HepG2 (cell line): Measurements from ENCODE around the gene NLRP5. TPM values are rescaled to one million over a fixed set of nuclear protein-coding genes. Genes with fewer than 3 reads are reported as not detected.

Source experiments
- ATAC-seq: fragments of 200-7000 bp; cut with Tn5 transposase; 3 replicates; pipeline ENCODE4 v1.9.1; 2020; ENCODE audit warnings: mild to moderate bottlenecking, moderate library complexity
- BruUV-seq: library from RNA; stranded (reverse); fragments of 400-500 nt; replicated peaks from 2 replicates; lab custom pipeline; 2021; lab: Mats Ljungman, UMichigan
- CTCF ChIA-PET: fragments of 300-600 bp; formaldehyde crosslinking; extraction: SDS; loops from one replicate; lab custom pipeline; 2021; ENCODE audit warnings: low total read pairs, inconsistent platforms, low intra/inter-chr PET ratio; lab: Yijun Ruan, JAX
- POLR2A ChIA-PET: fragments of 350-600 bp; sonication (Branson Sonifier 250); formaldehyde crosslinking; loops from one replicate; lab custom pipeline; 2020; ENCODE audit warnings: antibody characterized with exemption, inconsistent platforms; lab: Yijun Ruan, JAX
- DNase-seq: peaks from one replicate; pipeline ENCODE4 v3.0.0-alpha.2; 2015; ENCODE audit warnings: low spot score
- FAIRE-seq: peaks from 3 replicates; lab custom pipeline; 2011; peaks lifted over from hg19 to GRCh38; lab: Jason Lieb, UNC
- H2AFZ ChIP-seq: one replicate; pipeline ENCODE4 v1.6.1; 2011; ENCODE audit warnings: low read length, inconsistent platforms
- H3K27ac ChIP-seq: fragments of 300-600 bp; 3 replicates; pipeline ENCODE4 v1.8.0; 2011; ENCODE audit warnings: mixed run types, mild to moderate bottlenecking, mixed read lengths, low read length, inconsistent platforms; ENCODE audit not compliant: insufficient read depth; ENCODE audit errors: extremely low read length
- H3K27me3 ChIP-seq, 2 experiments: fragments of 200-600 bp in 1 of 2; 2 replicates in 1 of 2; 3 replicates in 1 of 2; pipeline versions ENCODE4 v1.6.0 to v1.8.0; 2011; ENCODE audit warnings: low read length in 2 of 2, mild to moderate bottlenecking in 2 of 2, moderate library complexity in 2 of 2, inconsistent platforms in 1 of 2; ENCODE audit not compliant: insufficient read depth in 2 of 2, control insufficient read depth in 1 of 2
- H3K36me3 ChIP-seq, 2 experiments: fragments of 200-600 bp in 1 of 2; replicated peaks in 1 of 2; 2 replicates in 1 of 2; 3 replicates in 1 of 2; pipeline versions ENCODE4 v1.5.1 to v1.8.0; 2011; ENCODE audit warnings: low read length in 2 of 2, inconsistent platforms in 1 of 2; ENCODE audit not compliant: insufficient read depth in 2 of 2, control insufficient read depth in 1 of 2
- H3K4me1 ChIP-seq: 2 replicates; pipeline ENCODE4 v1.5.1; 2012; ENCODE audit warnings: low read length, inconsistent platforms; ENCODE audit not compliant: insufficient read depth
- H3K4me2 ChIP-seq: 2 replicates; pipeline ENCODE4 v1.6.0; 2011; ENCODE audit warnings: low read depth, low read length, inconsistent platforms
- H3K4me3 ChIP-seq, 3 experiments: fragments of 200-600 bp in 1 of 3; sonication (generic), shearing (Covaris generic) in 1 of 3; replicated peaks in 1 of 3; 2 replicates each; pipeline ENCODE4 v1.5.1; 2011 to 2016; ENCODE audit warnings: low read length in 3 of 3, inconsistent platforms in 2 of 3, low read depth in 2 of 3, mild to moderate bottlenecking in 2 of 3, control low read depth in 1 of 3, mixed read lengths in 1 of 3; ENCODE audit not compliant: insufficient read depth in 1 of 3
- H3K79me2 ChIP-seq: one replicate; pipeline ENCODE4 v1.6.1; 2011; ENCODE audit warnings: low read length, inconsistent platforms; ENCODE audit not compliant: insufficient read depth
- H3K9ac ChIP-seq: 2 replicates; pipeline ENCODE4 v1.6.0; 2011; ENCODE audit warnings: mild to moderate bottlenecking, low read depth, low read length, inconsistent platforms; ENCODE audit not compliant: insufficient read depth
- H3K9me3 ChIP-seq: 2 replicates; pipeline ENCODE4 v1.5.1; 2012; ENCODE audit warnings: mild to moderate bottlenecking, low read length
- H4K20me1 ChIP-seq: 2 replicates; pipeline ENCODE4 v1.6.0; 2011; ENCODE audit warnings: inconsistent platforms, mild to moderate bottlenecking, low read length, moderate library complexity; ENCODE audit not compliant: insufficient read depth
- GTF2F1 ChIP-seq: fragments of 150-350 bp; IDR thresholded peaks from 2 replicates; pipeline ENCODE4 v1.6.1; 2014; ENCODE audit warnings: low read length
- MAFK ChIP-seq, 2 experiments: IDR thresholded peaks in 1 of 2; conservative IDR thresholded peaks in 1 of 2; 2 replicates each; pipeline ENCODE4 v1.6.1; 2011; ENCODE audit warnings: improper control_type of control experiment in 2 of 2, low read length in 2 of 2
- NFYC ChIP-seq: IDR thresholded peaks from 2 replicates; pipeline ENCODE4 v1.6.1; 2016; ENCODE audit warnings: missing genetic modification reagents, missing compliant biosample characterization
- POLR2A ChIP-seq, 2 experiments: IDR thresholded peaks; 2 replicates each; pipeline ENCODE4 v1.6.1; 2011; ENCODE audit warnings: low read depth in 2 of 2, low read length in 2 of 2, mild to moderate bottlenecking in 1 of 2, moderate library complexity in 1 of 2; ENCODE audit not compliant: insufficient read depth in 1 of 2
- SMARCC2 ChIP-seq: fragments of 450-650 bp; IDR thresholded peaks from 2 replicates; pipeline ENCODE4 v1.6.1; 2017; ENCODE audit warnings: antibody characterized with exemption, mild to moderate bottlenecking
- SNAPC2 ChIP-seq: sonication (generic); formaldehyde crosslinking; IDR thresholded peaks from 2 replicates; pipeline ENCODE4 v1.8.1; 2022; ENCODE audit warnings: mild to moderate bottlenecking, missing genetic modification reagents
- TFE3 ChIP-seq: IDR thresholded peaks from 2 replicates; pipeline ENCODE4 v1.6.1; 2016
- THAP11 ChIP-seq: IDR thresholded peaks from 2 replicates; pipeline ENCODE4 v1.6.1; 2016; ENCODE audit warnings: missing biosample characterization, missing genetic modification reagents
- TP53 ChIP-seq: sonication (generic); formaldehyde crosslinking; conservative IDR thresholded peaks from 2 replicates; pipeline ENCODE4 v1.4.0; 2020; ENCODE audit warnings: missing genetic modification reagents
- ZBTB37 ChIP-seq: sonication (generic); formaldehyde crosslinking; IDR thresholded peaks from 2 replicates; pipeline ENCODE4 v1.4.0; 2020; ENCODE audit warnings: mild to moderate bottlenecking, missing genetic modification reagents
- ZC3H4 ChIP-seq: sonication (generic); formaldehyde crosslinking; IDR thresholded peaks from 2 replicates; pipeline ENCODE4 v1.4.0; 2020; ENCODE audit warnings: missing genetic modification reagents, borderline replicate concordance
- ZFP36 ChIP-seq: fragments of 150-350 bp; IDR thresholded peaks from 2 replicates; pipeline ENCODE4 v1.6.1; 2018; ENCODE audit warnings: borderline replicate concordance, low read length, low read depth; ENCODE audit not compliant: partially characterized antibody
- ZHX1 ChIP-seq: sonication (generic); formaldehyde crosslinking; IDR thresholded peaks from 2 replicates; pipeline ENCODE4 v1.8.1; 2022; ENCODE audit warnings: low read depth, mild to moderate bottlenecking, missing genetic modification reagents
- ZNF143 ChIP-seq: sonication (generic); formaldehyde crosslinking; IDR thresholded peaks from 2 replicates; pipeline ENCODE4 v1.4.0; 2020; ENCODE audit warnings: missing genetic modification reagents
- ZNF280B ChIP-seq: sonication (generic); formaldehyde crosslinking; IDR thresholded peaks from 2 replicates; pipeline ENCODE4 v1.5.0; 2020; ENCODE audit warnings: missing genetic modification reagents, mild to moderate bottlenecking, borderline replicate concordance
- ZNF30 ChIP-seq: sonication (generic); formaldehyde crosslinking; IDR thresholded peaks from 2 replicates; pipeline ENCODE4 v1.5.0; 2020; ENCODE audit warnings: mild to moderate bottlenecking, missing genetic modification reagents
- ZNF501 ChIP-seq: sonication (generic); formaldehyde crosslinking; IDR thresholded peaks from 2 replicates; pipeline ENCODE4 v1.5.1; 2020; ENCODE audit warnings: mild to moderate bottlenecking, moderate library complexity, missing genetic modification reagents
- ZNF766 ChIP-seq: sonication (generic); formaldehyde crosslinking; IDR thresholded peaks from 2 replicates; pipeline ENCODE4 v1.5.0; 2020; ENCODE audit warnings: missing genetic modification reagents, borderline replicate concordance
- WGBS: methylation state at CpG from one replicate; pipeline ENCODE4 v1.1.6; 2017; ENCODE audit warnings: low lambda C conversion rate; 5-methylcytosine and 5-hydroxymethylcytosine counted together
- in situ Hi-C: cut with HindIII; loops from 2 replicates; pipeline ENCODE4 v1.10.0; 2017; ENCODE audit warnings: low pct_unique_long_range_greater_than_20kb; ENCODE audit not compliant: extremely low pct_ligation_motif_present
- intact Hi-C: fragments of 100-400 bp; cut with micrococcal nuclease; formaldehyde crosslinking; loops from one replicate; pipeline ENCODE4 v1.10.0; 2022; ENCODE audit not compliant: unreplicated experiment
- polyA plus RNA-seq, 8 experiments: library from polyadenylated mRNA; depleted of rRNA in 3 of 8; stranded (reverse) in 7 of 8; unstranded in 1 of 8; fragments of >200 nt; fragmentation: Illumina TruSeq in 4 of 8; extraction: Trizol in 4 of 8; gene quantifications; 2 replicates each; pipeline versions ENCODE4 v1.2.1 to v1.2.3, GENCODE V29; 2011 to 2016; ENCODE audit warnings: low read depth in 4 of 8, missing spikeins in 1 of 8, mixed read lengths in 1 of 8; ENCODE audit not compliant: insufficient read depth in 1 of 8
- total RNA-seq, 5 experiments: library from RNA; depleted of rRNA; stranded (reverse); fragments of >200 nt; fragmentation: Illumina TruSeq; extraction: Trizol; gene quantifications; 2 replicates each; pipeline ENCODE4 v1.2.3, GENCODE V29; 2016; ENCODE audit warnings: low read depth in 1 of 5

Gene NLRP5
- total and polyA plus RNA-seq, 2 of the 13 experiments (the other 11 are each of a cell fraction or from before 2014, with no cell fraction given), result not detected

GRCh38 chr19:56089344-56089743 lies 102.8 kb downstream of the NLRP5 start:
- intact Hi-C loops (no loop called here), in situ Hi-C loops (no loop called here)
- Histone ChIP-seq H4K20me1 (peaks cover 43% of the 10 kb centered on the region), H3K27ac (no peak overlapping the region), H3K4me3 (no peak overlapping the region), H2AFZ (no peak overlapping the region), H3K79me2 (peaks cover 31% of the 10 kb centered on the region), H3K9ac (no peak overlapping the region), H3K4me2 (no peak overlapping the region), H3K36me3 (peaks cover 19 to 50% of the 10 kb centered on the region in 2 experiments), H3K4me1 (no peaks in the 10 kb centered on the region), H3K9me3 (peaks cover 11% of the 10 kb centered on the region; the same call in 1 of the 2 replicates), H3K27me3 (no peaks in the 10 kb centered on the region)
- ChIA-PET CTCF (no interaction called here), POLR2A (no interaction called here)
- DNase-seq (no peak), ATAC-seq (no peak), FAIRE-seq (no peak)
- BruUV-seq, result no TSS peak
- whole genome bisulfite sequencing, result 100% methylated on average over 12 of the region's 14 CpGs
- TF ChIP-seq TFE3 (CRISPR knock-in tag) (no peak), ZNF766 (CRISPR knock-in tag) (no peak), ZNF143 (CRISPR knock-in tag) (no peak), MAFK (conservative IDR thresholded peaks at IDR 0.05 in 1 of 2, IDR thresholded peaks at IDR 0.05 in 1 of 2; ENCODE audit: low read length in 2 of 2) (no peak), ZFP36 (no peak), ZNF280B (CRISPR knock-in tag) (no peak), POLR2A (IDR thresholded peaks at IDR 0.05; ENCODE audit: insufficient read depth in 1 of 2, low read depth in 2 of 2, low read length in 2 of 2) (no peak), ZNF30 (CRISPR knock-in tag) (no peak), ZBTB37 (CRISPR knock-in tag) (no peak), NFYC (CRISPR knock-in tag) (no peak), ZNF501 (CRISPR knock-in tag) (no peak), THAP11 (CRISPR knock-in tag) (no peak), ZC3H4 (CRISPR knock-in tag) (no peak), SMARCC2 (no peak), GTF2F1 (no peak), ZHX1 (CRISPR knock-in tag) (no peak), SNAPC2 (CRISPR knock-in tag) (no peak), TP53 (CRISPR knock-in tag) (no peak)
